NCI-H774 (cell line): ENCODE results near the gene ECE1.
"Not testable (repeated sequence)": the region's sequence is repeated elsewhere in the genome, so short reads cannot be mapped to it uniquely, and the experiment has no call there.

Source experiments
- DNase-seq: peaks from one replicate; lab custom pipeline; 2025; lab: John Stamatoyannopoulos, UW

The ECE1 gene

GRCh38 chr1:21249940-21250493, 40.2 kb downstream of the ECE1 start:
- DNase-seq: no peak

- DNase-seq: no peak
Measured at GRCh38 chr1:21247892-21248715, 42.2 kb downstream of the ECE1 start.

GRCh38 chr1:21246905-21247642, 43.2 kb downstream of the ECE1 start:
- no peak for DNase-seq

DNA sequence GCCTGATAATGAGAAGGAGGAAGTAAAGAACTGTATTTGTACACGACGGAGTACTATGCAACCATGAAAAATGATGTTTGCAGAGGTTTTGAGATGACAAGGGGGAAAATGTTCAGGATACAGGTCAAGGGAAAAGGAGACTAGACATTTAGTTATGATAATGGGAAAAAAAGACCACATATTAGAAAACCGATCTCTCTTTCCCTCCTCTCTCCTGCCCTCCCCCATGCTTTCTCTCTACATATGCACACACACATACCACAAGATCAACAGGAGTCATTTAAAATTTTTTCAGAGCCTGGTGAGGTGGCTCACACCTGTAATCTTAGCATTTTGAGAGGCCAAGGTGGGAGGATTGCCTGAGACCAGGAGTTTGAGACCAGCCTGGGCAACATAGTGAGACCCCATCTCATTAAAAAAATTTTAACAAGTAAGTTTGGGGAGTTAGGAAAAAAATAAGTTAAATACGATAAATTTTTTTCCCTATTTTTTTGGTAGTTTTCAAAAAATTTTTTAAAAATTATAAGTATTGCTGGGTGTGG, 44.5 kb downstream of the ECE1 start:
- no peak for DNase-seq

DNA sequence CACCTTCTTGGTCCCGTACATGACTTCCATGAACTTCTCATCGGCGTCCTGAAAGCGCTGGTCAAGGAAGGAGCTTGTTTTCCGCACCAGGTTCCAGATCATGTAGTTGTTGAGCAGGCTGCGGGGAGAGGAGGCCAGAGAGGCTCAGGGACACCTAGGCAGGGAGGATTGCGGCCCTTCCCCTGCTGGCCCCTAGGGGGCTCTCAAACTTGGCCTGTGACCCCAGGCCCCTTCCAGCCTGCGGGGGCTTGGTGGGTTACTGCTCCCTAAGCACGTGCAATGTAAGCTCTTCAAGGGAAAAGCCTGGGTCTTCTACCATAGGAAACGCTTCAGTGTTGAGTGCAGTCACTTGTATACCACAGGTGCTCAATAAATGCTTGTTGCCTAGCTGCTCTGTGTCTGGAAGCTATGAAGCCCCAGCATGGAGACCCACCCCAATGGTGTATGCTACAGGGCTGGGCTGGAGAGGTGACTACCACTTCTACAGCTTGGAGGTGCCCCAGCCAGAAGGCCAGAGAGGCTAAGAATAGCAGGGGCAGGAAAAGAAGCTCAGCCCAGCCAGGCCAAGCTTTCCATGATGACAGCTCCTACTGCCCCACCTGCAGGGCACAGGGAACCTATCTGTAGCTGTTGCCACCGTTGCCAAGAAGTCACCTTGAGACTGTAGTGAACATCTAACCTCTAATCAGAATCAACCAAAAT, 45.1 kb downstream of the ECE1 start:
- no peak for DNase-seq

- DNase-seq: no peak
Measured at GRCh38 chr1:21244154-21244553, 46.1 kb downstream of the ECE1 start.

DNA sequence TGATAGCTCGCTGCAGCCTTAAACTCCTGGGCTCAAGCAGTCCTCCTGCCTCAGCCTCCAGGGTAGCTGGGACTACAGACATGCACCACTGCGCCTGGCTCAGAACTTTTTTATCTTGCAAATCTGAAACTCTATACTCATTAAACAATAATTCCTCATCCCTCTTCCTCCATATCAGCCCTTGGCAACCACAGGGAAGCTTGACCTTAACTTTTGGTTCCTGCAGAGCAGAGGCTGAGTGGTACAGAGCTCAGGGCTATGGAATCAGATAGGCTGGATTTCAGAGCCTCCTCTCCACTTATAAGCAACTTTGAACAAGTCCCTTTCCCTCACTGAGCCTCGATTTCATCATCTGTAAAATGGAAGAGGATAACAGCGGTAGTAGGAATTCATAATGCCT, 47.4 kb downstream of the ECE1 start:
- no peak for DNase-seq

- DNase-seq: no peak
Measured at GRCh38 chr1:21241771-21242581, 48.3 kb downstream of the ECE1 start.

- no peak for DNase-seq
Measured at GRCh38 chr1:21240706-21241105, 49.6 kb downstream of the ECE1 start.

DNA sequence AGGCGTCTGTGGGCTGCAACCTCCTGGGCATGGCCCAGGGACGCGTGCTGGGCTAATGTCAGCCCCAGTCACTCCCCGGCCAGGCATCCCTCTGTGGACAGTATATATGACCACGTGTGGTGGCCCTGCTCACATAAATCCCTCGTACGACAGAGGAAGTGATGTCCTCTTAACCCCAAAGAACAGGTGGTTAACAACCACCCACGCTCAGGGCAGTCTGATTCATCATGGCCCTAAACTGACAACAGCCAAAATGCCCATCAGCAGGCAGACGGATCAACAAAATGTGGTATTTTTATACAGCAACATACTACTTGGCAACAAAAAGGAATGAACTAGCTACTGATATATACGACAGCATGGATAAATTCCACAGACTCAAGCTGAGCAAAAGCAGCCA, 51.0 kb downstream of the ECE1 start:
- DNase-seq: no peak

GRCh38 chr1:21238141-21238800, 52.0 kb downstream of the ECE1 start:
- DNase-seq: no peak

DNA sequence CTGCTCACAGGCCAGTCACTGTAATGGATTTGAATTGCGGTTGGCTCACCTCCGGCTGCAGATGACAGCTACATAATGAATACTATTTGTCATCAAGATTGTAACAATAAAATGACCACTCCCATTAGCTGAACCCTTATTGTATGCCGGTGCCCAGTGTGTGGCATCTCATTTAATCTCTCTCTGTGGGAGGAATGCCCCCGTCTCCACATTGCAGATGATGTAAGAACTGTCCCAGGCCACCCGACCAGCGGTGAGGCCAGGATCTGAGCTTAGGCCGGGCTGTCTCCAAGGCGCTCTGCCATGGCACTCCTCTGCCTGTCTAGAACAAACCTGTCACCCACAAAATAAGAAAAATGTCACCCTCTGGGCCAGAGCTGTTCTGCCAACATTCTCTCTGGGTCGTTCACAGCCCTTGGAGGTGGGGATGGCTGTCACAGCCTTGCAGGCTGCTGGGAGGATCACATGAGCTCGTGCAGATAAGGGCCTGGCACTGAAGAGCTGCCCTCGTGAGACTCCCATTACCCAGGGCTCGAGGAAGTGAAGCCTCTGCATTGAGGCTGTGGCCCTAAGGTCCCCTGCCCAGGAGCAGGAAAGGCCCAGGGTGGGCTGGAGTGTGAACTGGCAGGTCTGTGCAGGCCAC, 52.7 kb downstream of the ECE1 start:
- no peak for DNase-seq

- no peak for DNase-seq
Measured at GRCh38 chr1:21236178-21236577, 54.1 kb downstream of the ECE1 start.

- DNase-seq: no peak
Measured at GRCh38 chr1:21234779-21235178, 55.5 kb downstream of the ECE1 start.

DNA sequence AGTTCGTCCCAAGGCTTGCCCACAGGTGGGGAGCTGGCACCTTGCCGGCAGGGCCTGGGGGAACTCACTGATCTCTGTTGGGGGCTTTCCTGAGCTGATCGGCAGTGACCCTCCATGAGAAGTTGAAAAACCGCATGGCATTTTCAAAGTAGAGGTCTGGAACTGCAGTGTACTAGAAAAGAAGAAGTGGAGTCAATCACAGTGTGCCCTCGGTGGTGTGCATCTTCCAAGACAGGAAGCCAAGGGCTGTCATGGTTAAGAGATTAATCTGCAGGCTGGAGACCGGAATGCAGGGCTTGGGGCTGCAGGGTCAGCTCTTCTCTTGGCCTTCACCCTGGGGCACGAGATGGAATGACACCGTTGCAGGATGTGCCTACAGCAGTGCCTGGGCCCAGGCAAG, 56.8 kb downstream of the ECE1 start:
- DNase-seq: no peak

- no peak for DNase-seq
Measured at GRCh38 chr1:21232044-21232443, 58.2 kb downstream of the ECE1 start.

GRCh38 chr1:21229246-21230000, 60.8 kb downstream of the ECE1 start:
- DNase-seq: no peak

- not testable (repeated sequence) for DNase-seq
Measured at GRCh38 chr1:21228224-21228623, 62.0 kb downstream of the ECE1 start.

- no peak for DNase-seq
Measured at GRCh38 chr1:21225065-21225464, 65.2 kb downstream of the ECE1 start.

- no peak for DNase-seq
Measured at GRCh38 chr1:21220815-21221214, 69.4 kb downstream of the ECE1 start.
